Panc1 (cell line): ENCODE measurements around the gene MYO19. TPM values are rescaled to one million over a fixed set of nuclear protein-coding genes. Genes with fewer than 3 reads are reported as not detected.

Experiments
- ATAC-seq: fragments of 200-7000 bp; cut with Tn5 transposase; 2 replicates; pipeline ENCODE4 v1.9.1; 2020; ENCODE audit warnings: mild to moderate bottlenecking, moderate library complexity
- BruUV-seq: library from RNA; stranded (reverse); fragments of 400-500 nt; replicated peaks from 2 replicates; lab custom pipeline; 2021; lab: Mats Ljungman, UMichigan
- CTCF ChIA-PET: fragments of 300-600 bp; sonication (Branson Sonifier 250); formaldehyde crosslinking; loops from one replicate; lab custom pipeline; 2022; ENCODE audit warnings: antibody characterized with exemption; lab: Charles Lee
- POLR2A ChIA-PET: fragments of 300-600 bp; sonication (Branson Sonifier 250); formaldehyde crosslinking; loops from one replicate; lab custom pipeline; 2022; ENCODE audit warnings: antibody characterized with exemption; lab: Charles Lee
- DNase-seq: peaks from one replicate; pipeline ENCODE4 v3.0.0-alpha.2; 2010; ENCODE audit warnings: low read depth, low spot score
- H3K27ac ChIP-seq: 2 replicates; pipeline ENCODE4 v1.5.1; 2011; ENCODE audit warnings: mild to moderate bottlenecking, low read length, inconsistent platforms
- H3K27me3 ChIP-seq: fragments of 200-500 bp; sonication (Bioruptor generic); 2 replicates; pipeline ENCODE4 v1.6.0; 2014; ENCODE audit warnings: low read length, inconsistent platforms; ENCODE audit not compliant: control insufficient read depth, insufficient read depth
- H3K36me3 ChIP-seq: fragments of 200-500 bp; sonication (Bioruptor generic); 2 replicates; pipeline ENCODE4 v1.5.1; 2014; ENCODE audit warnings: inconsistent platforms, mild to moderate bottlenecking, low read length, moderate library complexity; ENCODE audit not compliant: control insufficient read depth, insufficient read depth
- H3K4me1 ChIP-seq: 2 replicates; pipeline ENCODE4 v1.5.1; 2011; ENCODE audit warnings: inconsistent platforms, mild to moderate bottlenecking, low read length, moderate library complexity; ENCODE audit not compliant: control insufficient read depth, insufficient read depth
- H3K4me3 ChIP-seq, 2 experiments: 2 replicates each; pipeline ENCODE4 v1.5.1; 2011 to 2012; ENCODE audit warnings: low read depth in 2 of 2, low read length in 2 of 2, mild to moderate bottlenecking in 2 of 2, inconsistent platforms in 1 of 2, moderate library complexity in 1 of 2
- H3K9me3 ChIP-seq: fragments of 200-500 bp; sonication (Bioruptor generic); 2 replicates; pipeline ENCODE4 v1.5.1; 2014; ENCODE audit warnings: low read depth, mild to moderate bottlenecking, inconsistent platforms, low read length, moderate library complexity; ENCODE audit not compliant: control insufficient read depth, insufficient read depth
- CTCF ChIP-seq: fragments of 450-650 bp; IDR thresholded peaks from 2 replicates; pipeline ENCODE4 v1.5.1; 2017; ENCODE audit warnings: mild to moderate bottlenecking
- REST ChIP-seq, 2 experiments: IDR thresholded peaks; 2 replicates each; pipeline ENCODE4 v1.6.1; 2011 to 2012; ENCODE audit warnings: low read depth in 2 of 2, control low read depth in 1 of 2, low read length in 1 of 2, mild to moderate bottlenecking in 1 of 2, moderate library complexity in 1 of 2; ENCODE audit not compliant: insufficient read depth in 1 of 2
- SIN3A ChIP-seq: IDR thresholded peaks from 2 replicates; pipeline ENCODE4 v1.6.1; 2012; ENCODE audit warnings: low read depth, mild to moderate bottlenecking, low read length, moderate library complexity, borderline replicate concordance; ENCODE audit not compliant: insufficient read depth
- TCF7L2 ChIP-seq: IDR thresholded peaks from 2 replicates; pipeline ENCODE4 v1.6.1; 2011; ENCODE audit warnings: mild to moderate bottlenecking, low read depth, low read length, inconsistent platforms
- in situ Hi-C: cut with HindIII; loops from 2 replicates; pipeline ENCODE4 v1.10.0; 2016; ENCODE audit warnings: low sequenced_read_pairs, low pct_unique_long_range_greater_than_20kb
- intact Hi-C: fragments of 100-400 bp; cut with micrococcal nuclease; formaldehyde crosslinking; loops from one replicate; pipeline ENCODE4 v1.10.0; 2022; ENCODE audit not compliant: unreplicated experiment
- total RNA-seq: library from RNA; stranded (reverse); gene quantifications from one replicate; pipeline ENCODE4 v1.2.1, GENCODE V29; 2021; ENCODE audit not compliant: unreplicated experiment

The MYO19 gene
- total RNA-seq, 1 experiment from 2014 or later, result 88.0 TPM

- Histone ChIP-seq H3K27ac (no peak overlapping the region), H3K9me3 (no peaks in the 10 kb centered on the region), H3K4me1 (no peaks in the 10 kb centered on the region), H3K36me3 (peaks cover 17% of the 10 kb centered on the region), H3K4me3 (no peak overlapping the region), H3K27me3 (no peaks in the 10 kb centered on the region)
- no peak for ATAC-seq
- TF ChIP-seq REST (IDR thresholded peaks at IDR 0.05; ENCODE audit: insufficient read depth in 1 of 2, low read depth in 2 of 2, low read length in 1 of 2) (no peak), TCF7L2 (no peak)
- no TSS peak for BruUV-seq
- intact Hi-C loops, result no loop called here
- in situ Hi-C loops, result no loop called here
- DNase-seq, result no peak
- POLR2A ChIA-PET, result no interaction called here
- CTCF ChIA-PET, result no interaction called here
Observed at GRCh38 chr17:36494674-36495073, 40.0 kb downstream of the MYO19 start.

DNA sequence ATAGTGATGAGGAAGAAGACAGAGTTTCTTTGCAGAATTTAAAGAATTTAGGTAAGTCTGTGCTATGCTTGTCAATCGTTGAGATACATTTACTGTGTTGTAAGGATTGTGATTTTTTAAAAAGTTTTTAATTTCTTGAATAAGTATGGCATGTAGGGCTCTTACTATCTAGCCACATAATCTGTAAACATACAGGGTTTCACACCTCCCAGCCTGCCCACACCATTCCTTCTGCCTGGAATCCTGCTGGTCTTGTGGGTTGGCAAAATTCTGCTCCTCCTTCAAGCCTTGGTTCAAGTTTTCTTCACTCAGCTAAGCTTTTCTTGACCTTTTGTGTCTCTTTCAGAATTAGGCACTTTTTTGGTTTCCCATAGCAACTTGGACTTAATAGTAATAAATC, 40.7 kb downstream of the MYO19 start:
- H3K4me3 ChIP-seq, result no peak overlapping the region
- ATAC-seq (no peak), DNase-seq (no peak)
- intact Hi-C loops (no loop called here), in situ Hi-C loops (no loop called here)
- H3K27ac ChIP-seq, result no peak overlapping the region
- TF ChIP-seq REST (IDR thresholded peaks at IDR 0.05; ENCODE audit: insufficient read depth in 1 of 2, low read depth in 2 of 2, low read length in 1 of 2), result no peak
- CTCF ChIA-PET, result no interaction called here
- H3K9me3 ChIP-seq, result no peaks in the 10 kb centered on the region
- peaks cover 16% of the 10 kb centered on the region for H3K36me3 ChIP-seq
- H3K4me1 ChIP-seq, result no peaks in the 10 kb centered on the region
- no TSS peak for BruUV-seq
- POLR2A ChIA-PET, result no interaction called here
- no peaks in the 10 kb centered on the region for H3K27me3 ChIP-seq

DNA sequence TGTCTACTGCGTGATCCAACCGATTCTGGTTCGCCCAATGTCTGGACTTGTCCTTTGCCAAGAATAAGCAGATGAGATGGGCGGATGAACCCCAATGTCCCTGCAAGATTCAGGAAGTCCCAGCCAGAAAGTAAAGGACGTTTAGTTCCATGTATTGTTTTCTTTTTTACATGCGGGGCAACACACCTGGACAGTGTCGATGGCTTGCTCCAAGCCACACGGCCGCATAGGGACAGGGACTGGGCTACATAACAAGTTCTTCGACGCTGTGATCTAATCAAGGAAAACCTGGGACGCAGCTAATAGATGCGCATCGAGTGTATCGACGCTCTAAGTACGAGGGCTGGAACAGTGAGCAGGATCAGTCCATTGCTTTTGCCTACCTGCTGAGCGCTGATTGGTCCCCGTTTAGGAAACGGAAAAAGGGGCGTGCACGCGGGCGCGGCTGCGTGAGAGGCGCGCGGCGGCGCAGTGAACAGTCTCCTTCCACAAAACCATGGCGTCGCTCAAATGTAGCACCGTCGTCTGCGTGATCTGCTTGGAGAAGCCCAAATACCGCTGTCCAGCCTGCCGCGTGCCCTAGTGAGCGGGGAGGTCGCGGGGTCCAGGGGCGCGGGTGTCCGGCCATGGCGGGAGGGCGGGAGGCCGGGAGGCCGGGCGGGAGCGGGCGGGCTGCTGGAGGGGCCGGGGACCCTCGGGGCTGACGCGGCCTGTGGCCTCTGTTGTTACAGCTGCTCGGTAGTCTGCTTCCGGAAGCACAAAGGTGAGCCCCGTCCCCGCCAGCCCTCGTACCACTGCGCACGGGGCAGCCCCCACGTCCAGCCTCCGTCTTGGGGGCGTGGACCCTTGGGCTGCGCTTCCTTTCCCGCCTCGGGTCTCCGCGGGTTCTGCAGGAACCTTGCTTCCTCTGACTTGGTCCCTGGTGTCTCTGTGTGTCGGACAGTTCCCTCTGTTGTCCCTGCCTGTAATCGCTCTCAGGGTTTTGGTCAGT, 48.2 kb downstream of the MYO19 start, which contains the start of gene ZNHIT3:
ZNHIT3 (plus strand) TSS at position 478 of the 991 bp plus-strand sequence; CDS start at position 497, 19 bp downstream.
- BruUV-seq, result no TSS peak
- Histone ChIP-seq H3K27ac (peak within 1 kb of the TSS; percentile 81), H3K36me3 (peaks cover 7% of the 10 kb centered on the region; the same call in 1 of the 2 replicates), H3K9me3 (no peaks in the 10 kb centered on the region), H3K4me1 (no peaks in the 10 kb centered on the region; the same call in 1 of the 2 replicates), H3K4me3 (peak within 1 kb of the TSS; percentile 81 to 89), H3K27me3 (no peaks in the 10 kb centered on the region)
- in situ Hi-C loops, result no loop called here
- TF ChIP-seq REST (IDR thresholded peaks at IDR 0.05; ENCODE audit: insufficient read depth in 1 of 2, low read depth in 2 of 2, low read length in 1 of 2) (0 out of 4 replicates have a peak, but pooled peaks of 1 of the 2 experiments have one; percentile 29), SIN3A (no peak), CTCF (no peak)
- POLR2A ChIA-PET, result no interaction called here
- peak; percentile 92 for ATAC-seq
- intact Hi-C loops, result no loop called here
- CTCF ChIA-PET, result no interaction called here
- DNase-seq, result peak; percentile 39
